ENCODE results near the gene CMYA5. TPM values are rescaled to one million over a fixed set of nuclear protein-coding genes. Genes with fewer than 3 reads are reported as not detected.
A peak's percentile ranks its signal among the peaks of the same experiment; 100 is the strongest.

The CMYA5 gene
- total RNA-seq, 1 donor from 2014 or later, result 0.74 TPM

DNA sequence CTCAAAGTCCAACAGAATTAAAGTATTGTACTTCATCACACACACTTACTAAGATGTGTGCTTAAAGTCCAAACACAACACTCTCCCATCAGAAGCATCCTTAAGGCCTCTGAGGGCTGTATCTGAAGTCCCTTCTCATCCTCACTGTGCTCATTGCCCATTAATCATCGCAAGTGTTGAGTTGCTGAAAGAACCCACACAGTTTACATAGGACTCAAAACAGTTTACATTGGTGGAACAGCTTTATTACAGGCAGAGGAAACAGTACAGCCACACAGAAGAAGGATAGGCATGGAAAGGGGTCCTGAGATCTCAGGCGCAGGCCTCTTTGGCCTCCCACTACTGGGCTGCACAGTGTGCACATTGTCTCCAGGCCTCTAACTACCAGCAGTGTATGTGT is 113.4 kb downstream of the CMYA5 start:
- no peak for TF ChIP-seq CTCF (IDR thresholded peaks at IDR 0.05; ENCODE audit: partially characterized antibody, unreplicated experiment)
- Mint-ChIP-seq H3K4me3 (ENCODE audit: unreplicated experiment) (no peak overlapping the region), H3K27ac (ENCODE audit: unreplicated experiment) (no peak overlapping the region), H3K36me3 (ENCODE audit: unreplicated experiment) (no peaks in the 10 kb centered on the region), H3K9me3 (ENCODE audit: unreplicated experiment) (no peaks in the 10 kb centered on the region), H3K27me3 (ENCODE audit: unreplicated experiment) (peaks cover 6% of the 10 kb centered on the region), H3K4me1 (ENCODE audit: low read depth, unreplicated experiment) (no peaks in the 10 kb centered on the region)
- DNase-seq, result no peak

- Mint-ChIP-seq H3K4me3 (ENCODE audit: unreplicated experiment) (no peak overlapping the region), H3K27ac (ENCODE audit: unreplicated experiment) (peak overlapping the region; percentile 11), H3K36me3 (ENCODE audit: unreplicated experiment) (no peaks in the 10 kb centered on the region), H3K9me3 (ENCODE audit: unreplicated experiment) (no peaks in the 10 kb centered on the region), H3K27me3 (ENCODE audit: unreplicated experiment) (no peaks in the 10 kb centered on the region), H3K4me1 (ENCODE audit: low read depth, unreplicated experiment) (no peaks in the 10 kb centered on the region)
- TF ChIP-seq CTCF (IDR thresholded peaks at IDR 0.05; ENCODE audit: partially characterized antibody, unreplicated experiment), result no peak
- DNase-seq, result no peak
These were observed 117.1 kb downstream of the CMYA5 start for GRCh38 chr5:79806741-79807140.

DNA sequence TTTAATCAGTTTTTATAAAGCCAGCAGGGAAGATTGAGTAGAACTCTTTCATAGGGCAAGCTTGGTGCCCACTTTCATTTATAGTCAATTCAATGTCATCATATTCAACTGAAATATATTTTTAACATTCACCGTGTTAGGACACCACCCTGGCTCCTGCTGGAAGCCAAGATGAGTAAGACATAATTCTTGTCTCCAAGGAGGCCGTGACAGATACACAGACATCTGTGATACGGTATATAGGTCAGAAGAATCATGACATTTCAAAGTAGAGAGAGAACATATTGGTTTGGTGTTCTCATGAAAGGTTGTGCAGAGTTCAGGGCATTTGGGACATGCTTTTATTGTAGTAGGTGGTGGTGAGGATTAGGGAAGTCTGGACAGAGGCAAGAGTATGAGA is 120.1 kb downstream of the CMYA5 start:
- DNase-seq, result no peak
- no peak for TF ChIP-seq CTCF (IDR thresholded peaks at IDR 0.05; ENCODE audit: partially characterized antibody, unreplicated experiment)
- Mint-ChIP-seq H3K4me3 (ENCODE audit: unreplicated experiment) (no peak overlapping the region), H3K36me3 (ENCODE audit: unreplicated experiment) (no peaks in the 10 kb centered on the region), H3K9me3 (ENCODE audit: unreplicated experiment) (no peaks in the 10 kb centered on the region), H3K27ac (ENCODE audit: unreplicated experiment) (no peak overlapping the region), H3K27me3 (ENCODE audit: unreplicated experiment) (no peaks in the 10 kb centered on the region), H3K4me1 (ENCODE audit: low read depth, unreplicated experiment) (no peaks in the 10 kb centered on the region)

- no peak for DNase-seq
- H3K9me3 Mint-ChIP-seq (ENCODE audit: unreplicated experiment), result no peaks in the 10 kb centered on the region
- no peaks in the 10 kb centered on the region for H3K27me3 Mint-ChIP-seq (ENCODE audit: unreplicated experiment)
- no peak overlapping the region for H3K4me3 Mint-ChIP-seq (ENCODE audit: unreplicated experiment)
- H3K27ac Mint-ChIP-seq (ENCODE audit: unreplicated experiment), result no peak overlapping the region
- H3K4me1 Mint-ChIP-seq (ENCODE audit: low read depth, unreplicated experiment), result no peaks in the 10 kb centered on the region
- no peak for TF ChIP-seq CTCF (IDR thresholded peaks at IDR 0.05; ENCODE audit: partially characterized antibody, unreplicated experiment)
- H3K36me3 Mint-ChIP-seq (ENCODE audit: unreplicated experiment), result no peaks in the 10 kb centered on the region
These were observed 121.4 kb downstream of the CMYA5 start for GRCh38 chr5:79811081-79811480.

- no peak for TF ChIP-seq CTCF (IDR thresholded peaks at IDR 0.05; ENCODE audit: partially characterized antibody, unreplicated experiment)
- H3K27me3 Mint-ChIP-seq (ENCODE audit: unreplicated experiment), result no peaks in the 10 kb centered on the region
- no peaks in the 10 kb centered on the region for H3K36me3 Mint-ChIP-seq (ENCODE audit: unreplicated experiment)
- no peaks in the 10 kb centered on the region for H3K4me1 Mint-ChIP-seq (ENCODE audit: low read depth, unreplicated experiment)
- no peak overlapping the region for H3K4me3 Mint-ChIP-seq (ENCODE audit: unreplicated experiment)
- no peak for DNase-seq
- H3K27ac Mint-ChIP-seq (ENCODE audit: unreplicated experiment), result no peak overlapping the region
- H3K9me3 Mint-ChIP-seq (ENCODE audit: unreplicated experiment), result no peaks in the 10 kb centered on the region
These were observed 122.3 kb downstream of the CMYA5 start for GRCh38 chr5:79811904-79812303.

All from glutamatergic neuron (in vitro differentiated cells).